Measurements from ENCODE around the gene OTULIN. TPM values are rescaled to one million over a fixed set of nuclear protein-coding genes. Genes with fewer than 3 reads are reported as not detected.

OTULIN gene
- total and polyA plus RNA-seq, 2 of the 13 experiments (the other 11 are each of a cell fraction or from before 2014, with no cell fraction given), result 7.0 to 34.8 TPM

- TF ChIP-seq MYPOP (CRISPR knock-in tag; IDR thresholded peaks at IDR 0.05), result no peak
- no peak for TF ChIP-seq ZNF292 (CRISPR knock-in tag; IDR thresholded peaks at IDR 0.05; ENCODE audit: borderline replicate concordance, low read depth)
- TF ChIP-seq ZNF432 (CRISPR knock-in tag; IDR thresholded peaks at IDR 0.05; ENCODE audit: borderline replicate concordance), result no peak
- TF ChIP-seq, protein P1, sequence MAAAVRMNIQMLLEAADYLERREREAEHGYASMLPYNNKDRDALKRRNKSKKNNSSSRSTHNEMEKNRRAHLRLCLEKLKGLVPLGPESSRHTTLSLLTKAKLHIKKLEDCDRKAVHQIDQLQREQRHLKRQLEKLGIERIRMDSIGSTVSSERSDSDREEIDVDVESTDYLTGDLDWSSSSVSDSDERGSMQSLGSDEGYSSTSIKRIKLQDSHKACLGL (CRISPR knock-in tag; IDR thresholded peaks at IDR 0.05), result no peak
- no peak for TF ChIP-seq NR2F1 (CRISPR knock-in tag; IDR thresholded peaks at IDR 0.05)
- no peak for TF ChIP-seq CBX1 (IDR thresholded peaks at IDR 0.05; ENCODE audit: low read depth)
- TF ChIP-seq TOE1 (CRISPR knock-in tag; IDR thresholded peaks at IDR 0.05), result no peak
Observed at GRCh38 chr5:14656898-14657297, 7.6 kb upstream of the OTULIN start (continued).

DNA sequence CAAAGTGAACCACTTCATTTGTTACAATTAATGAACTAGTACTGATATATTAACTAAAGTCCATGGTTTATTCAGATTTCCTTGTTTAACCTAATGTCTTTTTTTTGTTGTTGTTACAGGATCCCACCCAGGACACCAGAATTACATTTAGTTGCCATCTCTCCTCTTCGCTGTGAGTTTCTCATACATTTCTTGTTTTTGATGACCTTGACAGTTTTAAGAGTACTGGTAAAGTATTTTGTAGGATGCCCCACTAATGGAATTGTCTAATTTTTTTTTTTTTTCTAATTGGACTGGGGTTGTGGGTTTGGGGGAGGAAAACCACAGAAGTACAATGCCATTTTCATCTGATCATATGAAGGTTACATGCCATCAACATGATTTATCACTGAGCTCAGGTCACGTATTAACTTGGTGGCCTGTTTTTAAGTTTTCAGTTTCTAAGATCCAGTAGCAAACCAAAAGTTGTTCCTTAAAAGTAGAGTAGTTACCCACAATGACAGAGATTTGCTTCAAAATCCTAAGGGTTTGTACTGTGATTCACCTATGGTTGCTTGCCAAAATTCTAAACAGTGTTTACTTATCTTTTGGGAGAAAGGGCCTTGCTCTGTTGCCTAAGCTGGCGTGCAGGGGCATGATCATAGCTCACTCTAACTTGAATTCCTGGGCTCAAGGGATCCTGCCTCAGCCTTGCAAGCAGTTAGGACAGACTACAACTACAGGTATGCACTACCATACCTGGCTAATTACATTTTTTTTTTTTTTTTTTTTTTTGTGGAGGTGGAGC is 4.5 kb upstream of the OTULIN start:
- POLR2A ChIA-PET, result no interaction called here

More for the DNA sequence above, 4.5 kb upstream of the OTULIN start:
- Histone ChIP-seq H3K9me3 (ENCODE audit: low read length) (no peaks in the 10 kb centered on the region), H3K27me3 (ENCODE audit: control insufficient read depth in 1 of 2, insufficient read depth in 2 of 2, low read length in 2 of 2) (no peaks in the 10 kb centered on the region), H3K4me2 (ENCODE audit: low read depth, low read length) (no peak overlapping the region), H3K9ac (ENCODE audit: insufficient read depth, low read depth, low read length) (no peak overlapping the region), H3K27ac (ENCODE audit: extremely low read length, insufficient read depth, low read length) (no peak overlapping the region), H3K4me3 (replicated peaks in 1 of 3; ENCODE audit: insufficient read depth in 1 of 3, low read depth in 2 of 3, low read length in 3 of 3) (no peak overlapping the region), H2AFZ (ENCODE audit: low read length) (no peak overlapping the region), H3K4me1 (ENCODE audit: insufficient read depth, low read length) (peaks cover 23% of the 10 kb centered on the region), H4K20me1 (ENCODE audit: insufficient read depth, low read length) (no peaks in the 10 kb centered on the region), H3K36me3 (replicated peaks in 1 of 2; ENCODE audit: control insufficient read depth in 1 of 2, insufficient read depth in 2 of 2, low read length in 2 of 2) (no peaks in the 10 kb centered on the region), H3K79me2 (ENCODE audit: insufficient read depth, low read length) (peaks cover under 1% of the 10 kb centered on the region)
- intact Hi-C loops (cut with micrococcal nuclease; ENCODE audit: unreplicated experiment) (loop anchor here (10.0 kb wide), 1 partner anchor 515 kb away; the partner anchor contains the start of gene TRIO), in situ Hi-C loops (cut with HindIII; ENCODE audit: extremely low pct_ligation_motif_present, low pct_unique_long_range_greater_than_20kb) (no loop called here)
- no TSS peak for BruUV-seq (replicated peaks)
- no peak for DNase-seq (ENCODE audit: low spot score)
- CTCF ChIA-PET (ENCODE audit: low intra/inter-chr PET ratio, low total read pairs), result no interaction called here
- TF ChIP-seq MAFK (conservative IDR thresholded peaks at IDR 0.05 in 1 of 2, IDR thresholded peaks at IDR 0.05 in 1 of 2; ENCODE audit: low read length in 2 of 2), result peak; percentile 74 to 82
- peak; percentile 72 for TF ChIP-seq MAFF (IDR thresholded peaks at IDR 0.05; ENCODE audit: low read depth, low read length)
- no peak for TF ChIP-seq EP300 (IDR thresholded peaks at IDR 0.05; ENCODE audit: low read depth in 2 of 2, low read length in 2 of 2)
- TF ChIP-seq EP300 (CRISPR knock-in tag; IDR thresholded peaks at IDR 0.05; ENCODE audit: borderline replicate concordance), result no peak
- 73% methylated on average over 3 of the region's 3 CpGs for WGBS (ENCODE audit: low lambda C conversion rate)
- no peak for FAIRE-seq
- no peak for ATAC-seq

Data from HepG2 (cell line).